ENCODE data around the gene CENPX. TPM values are rescaled to one million over a fixed set of nuclear protein-coding genes. Genes with fewer than 3 reads are reported as not detected.

Gene CENPX
- total RNA-seq, 1 donor from 2014 or later, result 29.2 TPM

DNA sequence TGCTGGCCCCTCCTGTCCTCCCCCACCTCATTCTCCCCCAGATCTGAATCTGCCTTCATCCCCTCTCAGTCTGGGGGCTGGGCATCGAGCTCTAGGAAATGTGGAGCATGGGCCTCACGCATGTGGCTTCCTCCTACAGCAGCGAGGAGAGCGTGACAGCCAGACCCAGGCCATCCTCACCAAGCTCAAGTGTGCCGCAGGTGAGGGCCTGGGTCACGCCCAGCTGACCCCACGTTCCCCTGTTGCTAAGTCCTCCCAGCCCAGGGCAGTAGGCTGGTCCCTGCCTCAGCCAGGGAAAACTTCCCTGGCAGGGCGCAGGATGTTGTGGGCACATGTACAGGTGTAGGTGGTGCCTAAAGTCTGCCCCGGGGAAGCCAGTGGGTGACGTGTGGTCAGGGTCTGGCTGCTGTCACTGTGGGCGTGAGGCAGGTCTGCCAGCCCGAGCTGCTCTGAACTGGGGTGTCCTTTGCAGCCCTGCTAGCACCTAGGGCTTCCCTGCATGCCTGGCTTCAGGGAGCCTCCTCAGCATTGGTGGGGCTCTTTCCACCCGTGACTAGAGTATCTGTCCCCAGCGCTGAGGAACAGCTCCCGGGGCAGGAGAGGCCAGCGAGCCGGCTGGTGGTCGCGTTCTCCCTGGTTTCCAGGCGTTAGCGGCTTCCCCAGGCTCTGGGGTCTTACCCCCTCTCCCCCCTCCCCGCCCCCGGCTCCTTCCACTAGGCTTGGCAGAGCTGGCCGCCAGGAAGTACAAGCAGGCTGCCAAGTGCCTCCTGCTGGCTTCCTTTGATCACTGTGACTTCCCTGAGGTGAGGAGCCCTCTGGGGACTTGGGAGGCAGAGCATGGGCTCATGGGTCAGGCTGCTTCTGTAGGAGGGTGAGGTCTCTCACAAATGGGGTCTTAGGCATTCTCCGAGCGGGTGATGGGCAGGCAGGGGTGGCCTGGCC is 32.6 kb upstream of the CENPX start:
- no peak for DNase-seq

GRCh38 chr17:82054351-82055022 is 31.8 kb upstream of the CENPX start:
- DNase-seq, result no peak

- DNase-seq, result no peak
These were observed 31.0 kb upstream of the CENPX start for GRCh38 chr17:82053556-82054263.

- DNase-seq, result no peak
These were observed 30.5 kb upstream of the CENPX start for GRCh38 chr17:82053130-82053529.

GRCh38 chr17:82052638-82053059 is 30.0 kb upstream of the CENPX start:
- DNase-seq, result no peak

GRCh38 chr17:82051776-82052637 is 29.3 kb upstream of the CENPX start, which contains the start of the genes GPS1 and RFNG:
Gene GPS1, plus strand, starts transcription at chr17:82051898. Its CDS starts 34 bp downstream, at chr17:82051932.
Gene RFNG, minus strand, starts transcription at chr17:82051811. Its CDS starts 45 bp downstream, at chr17:82051766.
- DNase-seq, result peak; percentile 70

DNA sequence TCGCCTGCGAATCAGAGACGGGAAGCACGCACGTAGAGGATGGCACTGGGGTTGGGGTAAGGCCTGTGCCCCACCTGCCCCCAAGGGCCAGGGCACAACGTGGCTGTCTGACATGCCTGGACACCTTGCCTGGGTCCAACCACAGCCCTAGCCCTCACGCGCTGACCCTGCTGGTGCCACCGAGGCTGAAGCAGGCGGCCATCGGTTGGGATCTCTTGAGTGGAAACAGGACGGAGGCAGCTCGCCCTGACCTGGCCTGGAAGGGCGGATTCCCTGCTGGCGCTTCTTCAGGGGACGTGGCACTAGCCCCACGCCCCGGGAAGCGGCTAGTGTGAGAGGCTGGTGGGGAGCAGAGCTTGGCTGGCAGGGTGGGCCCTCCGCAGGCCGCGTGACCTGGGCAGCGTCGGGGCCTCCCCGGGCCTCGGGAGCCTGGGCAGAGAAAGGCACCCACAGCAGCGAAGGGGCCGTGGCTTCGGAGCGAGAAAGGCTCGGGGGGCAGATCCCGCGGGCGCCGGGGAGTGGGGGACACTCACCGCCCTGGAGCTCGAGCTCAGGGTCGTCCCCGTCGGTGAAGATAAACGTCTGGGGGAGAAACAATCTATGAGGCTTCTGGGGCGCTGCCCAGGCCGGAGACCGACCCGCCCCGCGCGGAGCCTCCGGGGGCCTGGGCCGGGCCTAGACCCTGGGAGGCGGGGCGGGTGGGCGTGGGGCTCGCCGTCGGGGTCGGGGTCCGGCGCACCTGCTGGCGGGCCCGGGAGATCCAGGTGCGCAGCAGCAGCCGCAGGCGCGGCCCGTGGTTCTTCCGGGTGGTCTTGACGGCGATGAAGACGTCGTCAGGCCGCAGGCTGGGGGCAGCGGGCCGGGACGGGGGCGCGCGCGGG is 28.3 kb upstream of the CENPX start:
- DNase-seq, result no peak

DNA sequence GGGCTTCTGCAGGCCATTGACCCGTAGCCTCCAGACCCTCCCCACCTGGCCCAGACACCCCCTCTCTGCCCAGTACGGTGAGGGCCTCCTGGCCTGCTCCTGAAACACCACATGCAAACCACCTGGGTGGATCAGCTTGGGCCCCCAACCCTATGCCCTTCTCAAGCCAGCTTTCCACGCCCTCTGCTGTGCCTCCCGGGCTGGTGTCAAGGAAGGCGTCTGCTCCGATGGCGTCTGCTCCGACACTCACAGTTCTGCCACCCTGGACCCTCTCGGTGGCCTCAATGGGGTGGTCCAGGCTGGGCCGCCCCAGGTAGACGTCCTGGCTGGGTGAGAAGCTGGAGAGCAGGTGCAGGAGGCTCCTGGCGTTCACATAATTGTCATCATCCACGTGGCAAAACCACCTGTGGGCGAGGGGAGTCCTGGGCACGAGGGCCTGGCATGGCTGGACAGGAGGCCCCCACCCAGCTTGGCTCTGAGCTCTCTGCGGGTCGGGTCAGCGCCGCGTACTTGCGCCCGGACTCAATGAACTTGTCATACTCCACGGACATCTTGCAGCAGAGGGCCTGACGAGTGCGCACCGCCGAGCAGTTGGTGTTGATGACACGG is 27.6 kb upstream of the CENPX start:
- no peak for DNase-seq

GRCh38 chr17:82049521-82049971 is 26.9 kb upstream of the CENPX start:
- DNase-seq, result no peak

DNA sequence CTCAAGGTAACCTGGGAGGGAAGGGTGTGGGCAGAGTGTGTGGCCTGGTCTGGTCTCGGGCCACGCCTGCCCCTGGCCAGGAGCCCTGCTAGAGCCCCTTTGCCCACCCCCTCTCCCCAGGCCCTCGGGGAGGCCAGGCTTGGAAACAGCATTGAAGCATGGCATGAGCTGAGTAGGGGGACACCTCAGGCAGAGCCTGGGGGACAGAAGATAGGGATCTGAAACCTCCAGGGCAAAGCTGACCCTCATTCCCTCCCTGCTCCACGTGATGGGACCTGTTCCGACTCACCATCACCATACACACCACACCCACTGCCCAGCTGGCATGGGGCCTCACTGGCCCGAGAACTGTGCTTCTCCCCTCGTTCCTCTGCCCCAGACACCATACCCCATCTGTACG is 26.4 kb upstream of the CENPX start:
- DNase-seq, result no peak

GRCh38 chr17:82048571-82048971 is 25.9 kb upstream of the CENPX start:
- DNase-seq, result no peak

GRCh38 chr17:82047914-82048570 is 25.4 kb upstream of the CENPX start:
- no peak for DNase-seq

- no peak for DNase-seq
These were observed 24.7 kb upstream of the CENPX start for GRCh38 chr17:82047379-82047778.

DNA sequence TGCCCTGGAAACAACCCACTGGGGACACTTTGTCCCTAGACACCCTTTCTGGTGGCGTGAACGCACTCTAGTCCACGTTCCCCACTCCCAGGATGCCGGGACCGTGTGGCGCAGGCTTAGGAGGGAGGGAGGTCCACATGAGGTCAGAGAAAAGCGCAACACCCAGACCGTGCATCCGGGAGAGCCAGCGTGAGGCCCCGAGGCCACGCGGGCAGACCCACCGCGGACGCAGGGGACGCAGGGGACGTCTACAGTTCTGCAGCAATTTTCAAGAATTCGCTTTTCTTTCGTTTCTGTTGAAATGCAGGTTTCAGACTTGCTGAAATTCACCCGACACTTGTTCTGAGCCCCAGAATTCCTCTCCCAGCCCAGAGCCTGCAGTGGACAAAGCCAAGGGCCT is 24.2 kb upstream of the CENPX start:
- DNase-seq, result no peak

GRCh38 chr17:82045936-82046484 is 23.3 kb upstream of the CENPX start:
- no peak for DNase-seq

GRCh38 chr17:82043507-82043906 is 20.8 kb upstream of the CENPX start:
- no peak for DNase-seq

- no peak for DNase-seq
These were observed 20.0 kb upstream of the CENPX start for GRCh38 chr17:82042649-82043048.

DNA sequence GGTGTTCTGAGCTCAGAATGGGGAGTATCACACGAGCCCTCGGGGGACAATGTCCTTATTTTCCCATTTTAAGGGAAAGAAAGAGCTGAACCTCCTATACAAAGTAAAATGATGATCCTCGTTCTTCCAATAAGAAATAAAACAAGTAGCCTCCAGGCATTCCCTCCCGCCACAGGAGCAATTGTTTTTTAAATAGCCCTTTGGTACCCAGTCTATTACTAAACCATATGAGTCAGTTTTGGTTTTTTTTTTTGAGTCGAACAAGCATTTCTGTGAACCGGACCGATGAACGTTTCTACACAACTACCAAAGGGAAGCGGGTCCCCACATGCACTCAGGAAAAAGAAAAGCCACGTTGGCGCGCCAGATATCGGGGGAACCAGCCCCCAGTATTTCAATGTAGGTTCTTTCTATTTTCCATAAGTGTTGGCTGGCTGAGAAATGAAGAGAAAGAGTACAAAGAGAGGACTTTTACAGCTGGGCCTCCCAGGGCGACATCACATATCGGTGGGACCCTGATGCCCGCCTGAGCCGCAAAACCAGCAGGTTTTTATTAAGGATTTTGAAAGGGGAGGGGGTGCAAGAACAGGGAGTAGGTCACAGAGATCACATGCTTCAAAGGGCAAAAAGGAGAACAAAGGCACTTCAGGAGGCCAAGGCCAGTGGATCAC is 18.6 kb upstream of the CENPX start:
- DNase-seq, result no peak

Data from occipital lobe (tissue), 2 donors.